HG03432 (cell line): Measurements from ENCODE around the gene CPNE2.
"Not testable (repeated sequence)": the region's sequence is repeated elsewhere in the genome, so short reads cannot be mapped to it uniquely, and the experiment has no call there.

Source experiments
- ATAC-seq: cut with Tn5 transposase; IDR thresholded peaks from one replicate; pipeline ENCODE4 v1.9.1; 2021; ENCODE audit warnings: mild to moderate bottlenecking, moderate library complexity; ENCODE audit not compliant: unreplicated experiment

Gene CPNE2

GRCh38 chr16:57091975-57092785 is at the start of gene CPNE2:
Gene CPNE2, plus strand, starts transcription at chr16:57092583. Its CDS starts 18,160 bp downstream, at chr16:57110743.
- peak; percentile 62 for ATAC-seq

GRCh38 chr16:57043248-57043647 is 49.1 kb upstream of the CPNE2 start:
- no peak for ATAC-seq

GRCh38 chr16:57044931-57045693 is 47.3 kb upstream of the CPNE2 start:
- ATAC-seq = no peak

- ATAC-seq = no peak
Measured at GRCh38 chr16:57045694-57046381, 46.5 kb upstream of the CPNE2 start.

- ATAC-seq = no peak
Measured at GRCh38 chr16:57048095-57048494, 44.3 kb upstream of the CPNE2 start.

GRCh38 chr16:57049678-57050077 is 42.7 kb upstream of the CPNE2 start:
- peak; percentile 72 for ATAC-seq

GRCh38 chr16:57051696-57052228 is 40.6 kb upstream of the CPNE2 start:
- no peak for ATAC-seq

- no peak for ATAC-seq
Measured at GRCh38 chr16:57053206-57053605, 39.2 kb upstream of the CPNE2 start.

- no peak for ATAC-seq
Measured at GRCh38 chr16:57054338-57054737, 38.0 kb upstream of the CPNE2 start.

- ATAC-seq = no peak
Measured at GRCh38 chr16:57054771-57055170, 37.6 kb upstream of the CPNE2 start.

- ATAC-seq = no peak
Measured at GRCh38 chr16:57055671-57056070, 36.7 kb upstream of the CPNE2 start.

- ATAC-seq = no peak
Measured at GRCh38 chr16:57058291-57058861, 34.0 kb upstream of the CPNE2 start.

- no peak for ATAC-seq
Measured at GRCh38 chr16:57060323-57061083, 31.9 kb upstream of the CPNE2 start.

GRCh38 chr16:57061084-57061905 is 31.1 kb upstream of the CPNE2 start:
- ATAC-seq = no peak

GRCh38 chr16:57062329-57062728 is 30.1 kb upstream of the CPNE2 start:
- ATAC-seq = no peak

GRCh38 chr16:57063189-57063588 is 29.2 kb upstream of the CPNE2 start:
- not testable (repeated sequence) for ATAC-seq

GRCh38 chr16:57064995-57065394 is 27.4 kb upstream of the CPNE2 start:
- ATAC-seq = no peak

GRCh38 chr16:57066625-57067024 is 25.8 kb upstream of the CPNE2 start:
- ATAC-seq = no peak

- ATAC-seq = no peak
Measured at GRCh38 chr16:57067347-57067746, 25.0 kb upstream of the CPNE2 start.
